HFFc6 (cell line): ENCODE results near the gene CSF1. TPM values are rescaled to one million over a fixed set of nuclear protein-coding genes. Genes with fewer than 3 reads are reported as not detected.

Experiments used
- DNase-seq: peaks from one replicate; pipeline ENCODE4 v3.0.0-alpha.2; 2018
- H3K27ac Mint-ChIP-seq: 2 replicates; pipeline ENCODE4 v1.8.0; 2020; ENCODE audit warnings: mild to moderate bottlenecking, mixed read lengths
- H3K27me3 Mint-ChIP-seq: 2 replicates; pipeline ENCODE4 v1.8.0; 2021; ENCODE audit warnings: mild to moderate bottlenecking, moderate library complexity, mixed read lengths; ENCODE audit not compliant: insufficient read depth
- H3K36me3 Mint-ChIP-seq: 2 replicates; pipeline ENCODE4 v1.8.0; 2021; ENCODE audit warnings: low read depth, mixed read lengths
- H3K4me1 Mint-ChIP-seq: 2 replicates; pipeline ENCODE4 v1.8.0; 2020; ENCODE audit warnings: low read depth, mixed read lengths
- H3K4me3 Mint-ChIP-seq: 2 replicates; pipeline ENCODE4 v1.8.0; 2020; ENCODE audit warnings: mild to moderate bottlenecking, moderate library complexity, mixed read lengths
- H3K9me3 Mint-ChIP-seq: 2 replicates; pipeline ENCODE4 v1.8.0; 2020; ENCODE audit warnings: mild to moderate bottlenecking, mixed read lengths
- total RNA-seq, 6 experiments: library from RNA; stranded (reverse); fragmentation: NEBNext Ultra II Directional; extraction: Animal tissue kit (Norgen Biotek cat#: 25700); gene quantifications; 2 replicates in 1 of 6; 3 replicates in 5 of 6; pipeline ENCODE4 v1.2.3, GENCODE V29; 2021
- TF ChIP-seq, protein P1 (sequence below): fragments of 200-600 bp; sonication (generic); IDR thresholded peaks from 2 replicates; pipeline ENCODE4 v1.5.0; 2021; ENCODE audit warnings: antibody characterized with exemption, mild to moderate bottlenecking

CSF1 gene
- total RNA-seq, 6 experiments from 2014 or later = 28.7 to 79.3 (median 72.4) TPM

DNA sequence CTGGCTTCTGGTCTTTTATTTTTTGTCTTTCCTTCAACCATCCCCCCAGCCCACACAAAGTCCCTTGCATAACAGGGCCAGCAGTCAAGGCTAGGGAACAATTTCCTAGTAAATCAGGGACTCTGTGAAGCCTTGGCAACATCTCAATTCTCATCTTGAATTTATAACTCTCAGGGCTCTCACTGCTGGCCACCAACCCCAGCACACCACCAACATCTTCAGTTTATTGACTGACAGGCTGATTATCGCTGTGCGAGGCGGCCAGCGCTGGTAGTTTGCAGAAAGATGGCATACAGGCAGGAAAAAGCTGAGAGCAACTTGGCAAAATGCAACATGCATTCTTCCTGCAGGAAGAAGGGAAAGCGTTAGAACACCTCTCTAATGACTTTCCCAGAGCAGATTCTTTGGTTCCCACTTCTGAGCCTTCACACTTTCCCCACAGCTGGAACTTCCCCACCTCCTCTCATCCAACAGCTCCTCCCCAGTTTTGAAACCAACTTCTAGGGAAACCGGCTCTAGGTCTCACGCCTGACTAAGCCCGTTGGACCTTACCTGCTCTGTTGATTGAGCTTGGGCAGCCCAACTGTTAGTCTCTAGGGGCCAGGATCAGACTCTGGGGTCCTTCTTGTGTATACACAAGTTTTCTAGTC lies 26.3 kb upstream of the CSF1 start:
- TF ChIP-seq, protein P1, sequence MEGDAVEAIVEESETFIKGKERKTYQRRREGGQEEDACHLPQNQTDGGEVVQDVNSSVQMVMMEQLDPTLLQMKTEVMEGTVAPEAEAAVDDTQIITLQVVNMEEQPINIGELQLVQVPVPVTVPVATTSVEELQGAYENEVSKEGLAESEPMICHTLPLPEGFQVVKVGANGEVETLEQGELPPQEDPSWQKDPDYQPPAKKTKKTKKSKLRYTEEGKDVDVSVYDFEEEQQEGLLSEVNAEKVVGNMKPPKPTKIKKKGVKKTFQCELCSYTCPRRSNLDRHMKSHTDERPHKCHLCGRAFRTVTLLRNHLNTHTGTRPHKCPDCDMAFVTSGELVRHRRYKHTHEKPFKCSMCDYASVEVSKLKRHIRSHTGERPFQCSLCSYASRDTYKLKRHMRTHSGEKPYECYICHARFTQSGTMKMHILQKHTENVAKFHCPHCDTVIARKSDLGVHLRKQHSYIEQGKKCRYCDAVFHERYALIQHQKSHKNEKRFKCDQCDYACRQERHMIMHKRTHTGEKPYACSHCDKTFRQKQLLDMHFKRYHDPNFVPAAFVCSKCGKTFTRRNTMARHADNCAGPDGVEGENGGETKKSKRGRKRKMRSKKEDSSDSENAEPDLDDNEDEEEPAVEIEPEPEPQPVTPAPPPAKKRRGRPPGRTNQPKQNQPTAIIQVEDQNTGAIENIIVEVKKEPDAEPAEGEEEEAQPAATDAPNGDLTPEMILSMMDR = no peak
- no peak for DNase-seq
- H3K27me3 Mint-ChIP-seq = peaks cover 14% of the 10 kb centered on the region
- H3K4me3 Mint-ChIP-seq = no peak overlapping the region
- no peak overlapping the region for H3K27ac Mint-ChIP-seq
- peaks cover 20% of the 10 kb centered on the region for H3K4me1 Mint-ChIP-seq
- no peaks in the 10 kb centered on the region for H3K9me3 Mint-ChIP-seq
- no peaks in the 10 kb centered on the region for H3K36me3 Mint-ChIP-seq

DNA sequence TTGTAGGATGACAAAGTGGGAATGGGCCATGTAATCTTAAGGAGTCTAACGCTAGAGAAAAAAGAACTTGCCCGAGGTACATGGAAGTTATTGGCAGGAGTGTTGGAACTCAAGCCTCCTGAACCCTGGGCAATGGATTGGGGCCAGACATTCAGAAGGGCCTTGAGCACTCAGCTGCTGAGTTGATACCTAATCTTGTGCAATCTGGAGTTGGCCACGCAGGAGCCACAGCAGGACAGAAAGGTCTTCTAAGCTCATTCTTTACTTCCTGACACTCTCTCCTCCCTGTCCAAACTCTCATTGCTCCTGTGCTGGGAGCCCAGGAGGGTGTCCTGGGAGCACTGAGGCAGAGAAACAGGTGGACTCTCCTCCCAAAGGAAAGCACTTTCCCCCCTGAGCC lies 25.1 kb upstream of the CSF1 start:
- no peak for DNase-seq
- Mint-ChIP-seq H3K9me3 (no peaks in the 10 kb centered on the region), H3K4me1 (peaks cover 12% of the 10 kb centered on the region; the same call in 1 of the 2 replicates), H3K4me3 (no peak overlapping the region), H3K36me3 (no peaks in the 10 kb centered on the region), H3K27ac (no peak overlapping the region), H3K27me3 (peaks cover 14% of the 10 kb centered on the region)
- TF ChIP-seq, protein P1 = no peak

DNA sequence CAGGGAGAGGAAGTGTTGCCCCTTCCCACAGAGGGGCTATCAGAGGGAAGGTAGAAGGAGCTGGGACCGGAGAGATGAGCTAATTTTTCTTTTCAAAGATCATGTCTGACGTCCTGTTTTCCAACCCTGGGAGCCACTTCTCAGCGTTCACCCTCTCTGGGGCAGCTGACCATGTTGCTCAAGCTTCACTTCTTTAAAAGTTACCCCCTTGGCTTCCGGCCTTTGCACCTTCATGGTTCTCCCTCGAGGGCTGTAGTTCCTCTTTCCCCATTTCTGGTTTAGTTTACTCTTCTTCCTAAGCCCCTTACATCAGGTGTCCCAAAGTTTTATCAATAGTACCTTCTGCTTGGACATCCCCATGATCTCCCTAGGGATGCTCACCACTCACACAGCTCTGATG lies 23.8 kb upstream of the CSF1 start:
- no peak overlapping the region for H3K27ac Mint-ChIP-seq
- no peaks in the 10 kb centered on the region for H3K36me3 Mint-ChIP-seq
- TF ChIP-seq, protein P1 = no peak
- H3K27me3 Mint-ChIP-seq = peaks cover 14% of the 10 kb centered on the region
- H3K9me3 Mint-ChIP-seq = no peaks in the 10 kb centered on the region
- peaks cover 2% of the 10 kb centered on the region for H3K4me1 Mint-ChIP-seq
- no peak for DNase-seq
- no peak overlapping the region for H3K4me3 Mint-ChIP-seq

DNA sequence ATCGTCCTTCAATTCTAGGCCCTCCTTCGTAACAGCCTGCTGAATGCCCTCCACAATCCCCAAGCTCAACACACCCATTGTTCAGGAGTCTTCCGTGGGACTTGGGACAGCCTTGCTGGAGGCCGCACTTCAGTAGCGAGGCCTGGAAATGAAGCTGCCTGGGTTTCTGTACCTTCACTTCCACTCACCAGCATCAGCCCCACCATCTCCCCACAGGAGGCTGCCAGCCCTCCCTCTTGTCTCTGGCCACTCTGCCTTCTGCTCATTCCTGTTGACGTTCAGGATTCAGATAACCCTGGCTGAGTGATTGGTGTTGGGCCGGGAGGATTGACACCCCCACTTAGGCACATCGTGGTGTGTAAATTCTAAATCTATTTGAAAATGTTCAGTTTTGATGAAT lies 23.4 kb upstream of the CSF1 start:
- Mint-ChIP-seq H3K4me3 (no peak overlapping the region), H3K27ac (no peak overlapping the region), H3K9me3 (no peaks in the 10 kb centered on the region), H3K27me3 (peaks cover 14% of the 10 kb centered on the region), H3K4me1 (no peaks in the 10 kb centered on the region; the same call in none of the 2 replicates), H3K36me3 (no peaks in the 10 kb centered on the region)
- TF ChIP-seq, protein P1 = no peak
- DNase-seq = no peak

DNA sequence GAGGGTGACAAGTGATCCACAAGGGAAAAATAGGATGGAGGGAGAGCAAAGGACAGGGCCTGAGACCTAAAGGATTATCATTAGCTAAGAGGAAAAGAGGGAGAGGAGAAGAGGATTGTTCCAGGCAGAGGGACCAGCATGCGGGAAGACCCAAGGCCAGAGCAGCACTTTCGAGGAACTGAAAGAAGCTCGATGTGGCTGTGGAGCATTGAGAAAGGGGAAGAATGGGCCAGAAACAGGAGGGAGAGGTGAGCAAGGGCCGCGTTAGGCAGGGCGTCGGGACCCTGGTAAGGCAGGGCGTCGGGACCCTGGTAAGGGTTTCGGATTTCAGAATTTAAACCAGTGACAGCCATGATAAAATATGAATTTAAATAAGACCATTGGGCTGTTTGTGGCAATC lies 22.8 kb upstream of the CSF1 start:
- no peaks in the 10 kb centered on the region for H3K36me3 Mint-ChIP-seq

More for the DNA sequence above, 22.8 kb upstream of the CSF1 start:
- Mint-ChIP-seq H3K9me3 (no peaks in the 10 kb centered on the region), H3K4me3 (no peak overlapping the region), H3K27ac (no peak overlapping the region), H3K4me1 (no peaks in the 10 kb centered on the region; the same call in none of the 2 replicates), H3K27me3 (peaks cover 14% of the 10 kb centered on the region)
- TF ChIP-seq, protein P1 = no peak
- no peak for DNase-seq
